VCaP (cell line): ENCODE results near the gene CLDN34.

Experiments
- H3K27ac ChIP-seq: fragments of 450-650 bp; 2 replicates; pipeline ENCODE4 v1.5.1; 2017
- CTCF ChIP-seq: fragments of 450-650 bp; conservative IDR thresholded peaks from 2 replicates; pipeline ENCODE4 v1.5.1; 2017; ENCODE audit warnings: mild to moderate bottlenecking, moderate library complexity

The CLDN34 gene

DNA sequence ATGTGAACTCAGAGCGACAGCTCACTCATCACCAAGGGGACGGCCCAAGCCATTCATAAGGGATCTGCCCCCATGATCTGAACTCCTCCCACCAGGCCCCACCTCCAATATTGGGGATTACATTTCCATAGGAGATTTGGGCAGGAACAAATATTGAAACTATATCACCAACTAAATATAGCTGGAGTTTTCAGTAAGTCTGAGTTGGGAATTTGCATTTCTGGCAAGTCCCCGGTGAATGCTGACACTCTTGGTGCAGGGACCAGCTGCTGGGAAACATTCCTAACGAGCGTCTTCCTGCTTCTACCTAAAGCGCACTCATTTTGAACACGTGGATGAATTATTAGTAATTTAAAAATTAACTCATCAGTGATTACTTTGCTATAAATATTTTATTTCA is 13.2 kb downstream of the CLDN34 start:
- no peak for TF ChIP-seq CTCF
- no peak overlapping the region for H3K27ac ChIP-seq

DNA sequence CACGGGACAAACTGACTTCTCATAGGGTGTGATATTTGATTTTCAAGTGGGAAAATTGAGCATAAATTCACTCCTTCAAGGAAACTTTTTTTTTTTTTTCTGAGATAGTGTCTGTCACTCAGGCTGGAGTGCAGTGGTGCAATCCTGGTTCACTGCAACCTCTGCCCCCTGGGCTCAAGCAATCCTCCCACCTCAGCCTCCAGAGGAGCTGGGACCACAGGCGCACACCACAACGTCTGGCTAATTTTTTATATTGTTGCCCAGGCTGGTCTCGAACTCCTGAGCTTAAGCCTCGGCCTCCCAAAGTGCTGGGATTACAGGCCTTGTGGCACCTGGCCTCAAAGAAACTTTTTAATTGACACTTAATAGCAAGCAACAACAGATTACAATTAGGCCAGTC is 13.8 kb downstream of the CLDN34 start:
- no peak for TF ChIP-seq CTCF

GRCh38 chrX:9983441-9983840 is 16.3 kb downstream of the CLDN34 start:
- H3K27ac ChIP-seq = no peak overlapping the region
- no peak for TF ChIP-seq CTCF

More for the DNA sequence above, 13.8 kb downstream of the CLDN34 start:
- H3K27ac ChIP-seq = no peak overlapping the region

DNA sequence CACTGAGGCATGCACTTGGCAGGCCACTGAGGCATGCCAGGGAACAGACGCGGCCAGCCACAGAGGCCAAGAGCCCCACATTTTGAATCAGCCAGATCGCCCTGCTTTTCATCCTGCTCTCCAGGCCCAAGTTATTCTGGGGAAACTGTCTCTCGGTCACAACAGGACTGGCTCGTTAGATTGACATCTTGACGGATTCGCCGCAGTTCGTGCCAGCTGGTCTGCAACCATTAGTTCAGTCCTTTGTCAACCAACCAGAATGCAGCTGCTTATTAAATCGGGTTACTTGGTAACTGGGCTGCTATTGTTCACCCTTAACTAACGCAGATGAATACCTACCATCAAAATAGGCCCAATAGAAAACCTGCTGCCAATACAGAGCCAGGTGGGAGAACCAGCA is 16.7 kb downstream of the CLDN34 start:
- no peak overlapping the region for H3K27ac ChIP-seq
- TF ChIP-seq CTCF = no peak

GRCh38 chrX:9988762-9989161 is 21.6 kb downstream of the CLDN34 start:
- TF ChIP-seq CTCF = peak; percentile 72
- no peak overlapping the region for H3K27ac ChIP-seq

DNA sequence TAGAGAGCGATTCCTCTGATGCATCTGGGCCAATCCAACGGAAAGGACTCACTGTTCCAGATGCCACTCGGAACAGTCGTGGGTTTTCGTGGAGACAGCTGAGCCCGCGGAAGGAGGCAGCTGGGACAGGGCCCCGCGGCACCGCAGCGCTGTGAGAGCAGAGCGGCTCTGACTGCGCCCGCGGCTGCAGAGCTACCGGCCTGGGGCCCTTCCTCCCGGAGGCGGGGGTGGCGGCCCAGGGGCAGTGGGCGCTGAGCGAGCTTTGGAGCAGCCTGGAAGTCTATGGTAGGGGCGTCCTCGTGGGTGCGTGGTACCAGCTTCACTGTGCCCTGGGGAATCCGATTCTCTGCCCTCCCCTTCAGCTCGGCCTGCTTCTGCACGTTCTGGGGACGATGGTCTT is 24.9 kb downstream of the CLDN34 start:
- no peak for TF ChIP-seq CTCF
- no peak overlapping the region for H3K27ac ChIP-seq

DNA sequence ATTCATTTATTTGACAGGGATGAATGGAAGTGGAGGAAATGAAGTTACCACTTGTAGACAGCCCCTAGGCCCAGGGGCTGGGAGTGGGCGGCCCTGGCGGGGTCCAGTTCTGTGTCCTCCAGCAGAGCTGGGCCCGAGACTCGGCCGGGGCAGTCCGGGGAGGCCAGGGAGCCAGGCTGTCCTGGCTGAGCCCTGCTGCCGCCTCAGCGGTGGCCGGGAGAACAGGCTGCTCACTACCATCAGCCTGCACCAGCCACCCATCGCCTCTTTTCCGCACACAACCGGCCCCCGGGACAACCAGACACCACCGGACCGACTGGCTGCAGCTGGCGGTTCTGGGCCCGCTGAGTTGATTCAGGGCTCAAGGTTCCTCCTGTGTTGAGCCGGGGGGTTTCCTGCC is 25.6 kb downstream of the CLDN34 start:
- TF ChIP-seq CTCF = no peak
- H3K27ac ChIP-seq = no peak overlapping the region

GRCh38 chrX:9995855-9996339 is 28.7 kb downstream of the CLDN34 start:
- TF ChIP-seq CTCF = peak; percentile 92
- no peak overlapping the region for H3K27ac ChIP-seq
